ENCODE results near the gene METAP1D.

The METAP1D gene

GRCh38 chr2:172091761-172092566 lies 92.2 kb downstream of the METAP1D start:
- DNase-seq (ENCODE audit: low read depth), result no peak

GRCh38 chr2:172092716-172093415 lies 93.1 kb downstream of the METAP1D start:
- no peak for DNase-seq (ENCODE audit: low read depth)

GRCh38 chr2:172093416-172094293 lies 93.9 kb downstream of the METAP1D start:
- no peak for DNase-seq (ENCODE audit: low read depth)

GRCh38 chr2:172094294-172095145 lies 94.8 kb downstream of the METAP1D start:
- DNase-seq (ENCODE audit: low read depth), result no peak

GRCh38 chr2:172095146-172095904 lies 95.6 kb downstream of the METAP1D start:
- DNase-seq (ENCODE audit: low read depth), result peak; percentile 59

GRCh38 chr2:172095905-172096625 lies 96.3 kb downstream of the METAP1D start:
- no peak for DNase-seq (ENCODE audit: low read depth)

- no peak for DNase-seq (ENCODE audit: low read depth)
Measured at GRCh38 chr2:172096626-172097547, 97.1 kb downstream of the METAP1D start.

- DNase-seq (ENCODE audit: low read depth), result no peak
Measured at GRCh38 chr2:172097557-172098131, 97.9 kb downstream of the METAP1D start.

GRCh38 chr2:172098287-172098649 lies 98.5 kb downstream of the METAP1D start:
- no peak for DNase-seq (ENCODE audit: low read depth)

GRCh38 chr2:172098650-172099471 lies 99.1 kb downstream of the METAP1D start:
- no peak for DNase-seq (ENCODE audit: low read depth)

GRCh38 chr2:172099472-172100079 lies 99.8 kb downstream of the METAP1D start:
- no peak for DNase-seq (ENCODE audit: low read depth)

GRCh38 chr2:172100080-172100934 lies 100.6 kb downstream of the METAP1D start:
- no peak for DNase-seq (ENCODE audit: low read depth)

- no peak for DNase-seq (ENCODE audit: low read depth)
Measured at GRCh38 chr2:172100935-172101820, 101.4 kb downstream of the METAP1D start.

GRCh38 chr2:172101821-172102390 lies 102.2 kb downstream of the METAP1D start:
- no peak for DNase-seq (ENCODE audit: low read depth)
